Measurements from ENCODE around the gene ITGA5.

- TF ChIP-seq CTCF (IDR thresholded peaks at IDR 0.05) = no peak
- TF ChIP-seq POLR2A (IDR thresholded peaks at IDR 0.05) = no peak
Observed at GRCh38 chr12:54384591-54385041, 34.5 kb downstream of the ITGA5 start, which contains the start of gene ZNF385A.
